AG04449 (cell line): Measurements from ENCODE around the gene PARD6G.
"Not testable (repeated sequence)": the region's sequence is repeated elsewhere in the genome, so short reads cannot be mapped to it uniquely, and the experiment has no call there.

ENCODE experiments used
- CTCF ChIA-PET: fragments of 350-600 bp; formaldehyde crosslinking; extraction: SDS; loops from one replicate; lab custom pipeline; 2021; ENCODE audit warnings: antibody characterized with exemption; lab: Yijun Ruan, JAX
- POLR2A ChIA-PET: fragments of 400-600, 350-600 bp; formaldehyde crosslinking; extraction: SDS; loops from one replicate; lab custom pipeline; 2020; ENCODE audit warnings: antibody characterized with exemption, inconsistent platforms; lab: Yijun Ruan, JAX
- DNase-seq: peaks from one replicate; pipeline ENCODE4 v3.0.0-alpha.2; 2010; ENCODE audit warnings: low read depth, low spot score
- H3K4me3 ChIP-seq: 2 replicates; pipeline ENCODE4 v1.5.1; 2011; ENCODE audit warnings: low read depth, mild to moderate bottlenecking, control low read depth, low read length
- CTCF ChIP-seq: IDR thresholded peaks from one replicate; pipeline ENCODE4 v1.5.1; 2011; ENCODE audit warnings: mild to moderate bottlenecking, moderate library complexity, low read length, control low read depth, inconsistent platforms; ENCODE audit not compliant: insufficient read depth; ENCODE audit errors: missing control alignments

PARD6G gene

GRCh38 chr18:80223581-80224148 lies 23.6 kb downstream of the PARD6G start:
- no peak for DNase-seq
- POLR2A ChIA-PET: no interaction called here
- no peak for TF ChIP-seq CTCF

GRCh38 chr18:80219488-80219887 lies 27.8 kb downstream of the PARD6G start:
- DNase-seq, H3K4me3 ChIP-seq, POLR2A ChIA-PET, CTCF ChIA-PET: not testable (repeated sequence)

More at GRCh38 chr18:80223581-80224148, 23.6 kb downstream of the PARD6G start:
- no peak overlapping the region for H3K4me3 ChIP-seq
- CTCF ChIA-PET: no interaction called here

GRCh38 chr18:80218341-80219227 lies 28.7 kb downstream of the PARD6G start:
- no peak overlapping the region for H3K4me3 ChIP-seq
- ChIA-PET POLR2A (no interaction called here), CTCF (interaction anchor here (0.6 kb wide), 1 partner anchor 24 kb away, joined by 3 read pairs; no protein-coding TSS in a partner anchor)
- no peak for DNase-seq
- TF ChIP-seq CTCF: no peak

- H3K4me3 ChIP-seq: no peak overlapping the region
- DNase-seq: no peak
- TF ChIP-seq CTCF: no peak
- ChIA-PET CTCF (no interaction called here), POLR2A (no interaction called here)
Observed at GRCh38 chr18:80213182-80213581, 34.1 kb downstream of the PARD6G start.

GRCh38 chr18:80210312-80211083 lies 36.8 kb downstream of the PARD6G start:
- POLR2A ChIA-PET: no interaction called here

More at GRCh38 chr18:80210312-80211083, 36.8 kb downstream of the PARD6G start:
- no peak for DNase-seq
- no peak overlapping the region for H3K4me3 ChIP-seq
- CTCF ChIA-PET: interaction anchor here (1.0 to 1.7 kb wide), 2 partner anchors 41 to 51 kb away, joined by 3 to 4 read pairs; no protein-coding TSS in a partner anchor
- no peak for TF ChIP-seq CTCF
